Erythroblast (primary cell): ENCODE results near the gene MOXD1.
"Not testable (repeated sequence)": the region's sequence is repeated elsewhere in the genome, so short reads cannot be mapped to it uniquely, and the experiment has no call there.

ENCODE experiments used
- DNase-seq, 2 experiments: peaks; one replicate each; lab custom pipeline; 2025; lab: John Stamatoyannopoulos, UW
- GATA1 ChIP-seq: IDR thresholded peaks from 2 replicates; pipeline ENCODE4 v1.6.1; 2011; ENCODE audit warnings: low read depth, mild to moderate bottlenecking, control low read depth, low read length, moderate library complexity
- POLR2A ChIP-seq: IDR thresholded peaks from 2 replicates; pipeline ENCODE4 v1.6.1; 2011; ENCODE audit warnings: mild to moderate bottlenecking, low read length

The MOXD1 gene

GRCh38 chr6:132300323-132300949 lies 100.8 kb downstream of the MOXD1 start:
- TF ChIP-seq POLR2A: no peak
- no peak for TF ChIP-seq GATA1
- DNase-seq: peak; percentile 11 to 31

- DNase-seq: peak; percentile 26 to 47
- TF ChIP-seq POLR2A (no peak), GATA1 (no peak)
These were observed 102.8 kb downstream of the MOXD1 start for GRCh38 chr6:132298344-132298949.

GRCh38 chr6:132289756-132290155 lies 111.5 kb downstream of the MOXD1 start:
- TF ChIP-seq GATA1 (no peak), POLR2A (no peak)
- DNase-seq: no peak

- DNase-seq: no peak
- TF ChIP-seq GATA1: no peak
- TF ChIP-seq POLR2A: no peak
These were observed 114.2 kb downstream of the MOXD1 start for GRCh38 chr6:132287101-132287500.

- TF ChIP-seq POLR2A (no peak), GATA1 (no peak)
- no peak for DNase-seq
These were observed 114.8 kb downstream of the MOXD1 start for GRCh38 chr6:132286298-132287019.

GRCh38 chr6:132285004-132285780 lies 116.1 kb downstream of the MOXD1 start:
- TF ChIP-seq GATA1: no peak
- TF ChIP-seq POLR2A: no peak
- no peak for DNase-seq

- no peak for DNase-seq
- no peak for TF ChIP-seq GATA1
- TF ChIP-seq POLR2A: no peak
These were observed 118.6 kb downstream of the MOXD1 start for GRCh38 chr6:132282696-132283095.

- no peak for DNase-seq
- TF ChIP-seq GATA1: no peak
- TF ChIP-seq POLR2A: no peak
These were observed 120.8 kb downstream of the MOXD1 start for GRCh38 chr6:132280436-132280835.

- peak; percentile 74 to 85 for DNase-seq
- TF ChIP-seq GATA1 (no peak), POLR2A (no peak)
These were observed 121.6 kb downstream of the MOXD1 start for GRCh38 chr6:132279592-132280139.

GRCh38 chr6:132275066-132275970 lies 126.0 kb downstream of the MOXD1 start:
- no peak for DNase-seq
- no peak for TF ChIP-seq POLR2A
- no peak for TF ChIP-seq GATA1

GRCh38 chr6:132272776-132273175 lies 128.5 kb downstream of the MOXD1 start:
- TF ChIP-seq POLR2A (no peak), GATA1 (no peak)
- DNase-seq: no peak

GRCh38 chr6:132270726-132271402 lies 130.4 kb downstream of the MOXD1 start:
- no peak for DNase-seq
- TF ChIP-seq GATA1: no peak
- no peak for TF ChIP-seq POLR2A

- DNase-seq: not testable (repeated sequence)
These were observed 132.6 kb downstream of the MOXD1 start for GRCh38 chr6:132268666-132269065.
